HEK293 (cell line): ENCODE data around the gene CDC42SE1.

Experiments
- AEBP2 ChIP-seq: fragments of 450-650 bp; formaldehyde crosslinking; IDR thresholded peaks from 2 replicates; pipeline ENCODE4 v1.5.1; 2016; ENCODE audit warnings: missing biosample characterization, missing genetic modification characterization, borderline replicate concordance
- CTCF ChIP-seq: fragments of 450-650 bp; formaldehyde crosslinking; IDR thresholded peaks from 2 replicates; pipeline ENCODE4 v1.5.1; 2016; ENCODE audit warnings: missing biosample characterization, missing genetic modification characterization
- PBX3 ChIP-seq: sonication (generic); formaldehyde crosslinking; IDR thresholded peaks from 2 replicates; pipeline ENCODE4 v1.8.1; 2022; ENCODE audit warnings: mild to moderate bottlenecking, moderate library complexity, missing genetic modification reagents
- ZNF677 ChIP-seq: fragments of 450-650 bp; IDR thresholded peaks from 2 replicates; pipeline ENCODE4 v1.5.0; 2018; ENCODE audit warnings: missing biosample characterization, mild to moderate bottlenecking, missing genetic modification characterization, moderate library complexity

DNA sequence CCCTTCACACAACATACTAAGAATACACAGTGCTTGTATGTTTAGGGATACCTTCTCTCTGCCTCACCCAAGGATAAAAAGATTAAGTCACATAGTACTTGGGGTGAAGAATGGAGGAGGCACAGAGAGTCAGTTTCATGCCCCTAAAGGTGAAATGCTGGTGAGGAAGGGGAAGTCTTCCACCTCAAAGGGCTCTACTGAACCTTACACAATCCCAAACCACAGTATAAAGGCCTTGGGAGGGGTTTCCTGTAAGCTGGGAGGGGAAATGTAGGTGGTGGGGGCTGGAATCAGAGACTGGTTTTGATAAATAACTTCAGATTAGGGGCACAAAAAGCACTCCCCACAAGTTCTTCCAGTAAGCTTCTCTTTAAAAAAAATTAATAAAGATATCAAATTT is 56.2 kb downstream of the CDC42SE1 start:
- TF ChIP-seq AEBP2 (tag by site-specific recombination) (no peak), CTCF (tag by site-specific recombination) (no peak), PBX3 (no peak), ZNF677 (tag by site-specific recombination) (no peak)
